GM12878 (cell line): ENCODE data around the gene FOXF1. TPM values are rescaled to one million over a fixed set of nuclear protein-coding genes. Genes with fewer than 3 reads are reported as not detected.

Source experiments
- ATAC-seq: fragments of 200-7000 bp; cut with Tn5 transposase; 3 replicates; pipeline ENCODE4 v1.9.1; 2020; ENCODE audit warnings: mild to moderate bottlenecking, moderate library complexity
- BruUV-seq: library from RNA; stranded (reverse); fragments of 400-500 nt; replicated peaks from 2 replicates; lab custom pipeline; 2021; lab: Mats Ljungman, UMichigan
- CTCF ChIA-PET: fragments of 300-600 bp; sonication (Branson Sonifier 250); formaldehyde crosslinking; extraction: SDS; loops from one replicate; lab custom pipeline; 2021; ENCODE audit warnings: inconsistent platforms; lab: Yijun Ruan, JAX
- POLR2A ChIA-PET: fragments of 350-600 bp; formaldehyde crosslinking; extraction: SDS; loops from one replicate; lab custom pipeline; 2021; ENCODE audit warnings: inconsistent platforms; lab: Charles Lee
- RAD21 ChIA-PET: fragments of 300-600 bp; sonication (Branson Sonifier 250); formaldehyde crosslinking; loops from one replicate; lab custom pipeline; 2023; ENCODE audit warnings: antibody characterized with exemption; ENCODE audit not compliant: unreplicated experiment; lab: Charles Lee
- SMC1A ChIA-PET: fragments of 300-600 bp; sonication (Branson Sonifier 250); formaldehyde crosslinking; loops from one replicate; lab custom pipeline; 2023; ENCODE audit not compliant: unreplicated experiment, uncharacterized antibody; lab: Charles Lee
- DNase-seq: peaks from one replicate; pipeline ENCODE4 v3.0.0-alpha.2; 2011; ENCODE audit warnings: low read depth, low spot score
- FAIRE-seq: peaks from 3 replicates; lab custom pipeline; 2011; peaks lifted over from hg19 to GRCh38; lab: Jason Lieb, UNC
- H2AFZ ChIP-seq: 2 replicates; pipeline ENCODE4 v1.6.0; 2011; ENCODE audit warnings: low read depth, low read length, control low read depth; ENCODE audit not compliant: control insufficient read depth
- H3K27ac ChIP-seq: 2 replicates; pipeline ENCODE4 v1.5.1; 2011; ENCODE audit warnings: control low read depth; ENCODE audit not compliant: control insufficient read depth, insufficient read depth
- H3K27me3 ChIP-seq, 2 experiments: replicated peaks in 1 of 2; 2 replicates each; pipeline versions ENCODE4 v1.6.0 to v1.6.1; 2011; ENCODE audit warnings: low read length in 1 of 2; ENCODE audit not compliant: control insufficient read depth in 2 of 2, insufficient read depth in 2 of 2
- H3K36me3 ChIP-seq, 2 experiments: 2 replicates each; pipeline ENCODE4 v1.5.1; 2011; ENCODE audit warnings: low read length in 1 of 2; ENCODE audit not compliant: control insufficient read depth in 2 of 2, insufficient read depth in 2 of 2
- H3K4me1 ChIP-seq: 2 replicates; pipeline ENCODE4 v1.6.1; 2011; ENCODE audit warnings: mild to moderate bottlenecking, low read length, moderate library complexity, mixed read lengths; ENCODE audit not compliant: control insufficient read depth, insufficient read depth
- H3K4me2 ChIP-seq: 2 replicates; pipeline ENCODE4 v1.6.0; 2011; ENCODE audit warnings: control low read depth; ENCODE audit not compliant: control insufficient read depth, insufficient read depth
- H3K4me3 ChIP-seq: fragments of 200-600 bp; sonication (generic); 2 replicates; pipeline ENCODE4 v1.5.1; 2016
- H3K79me2 ChIP-seq: 2 replicates; pipeline ENCODE4 v1.6.0; 2011; ENCODE audit warnings: low read length; ENCODE audit not compliant: control insufficient read depth, insufficient read depth
- H3K9ac ChIP-seq: 2 replicates; pipeline ENCODE4 v1.8.0; 2011; ENCODE audit warnings: low read length, control low read depth, mixed read lengths; ENCODE audit not compliant: control insufficient read depth, insufficient read depth
- H3K9me3 ChIP-seq: replicated peaks from 3 replicates; pipeline ENCODE4 v1.5.1; 2011; ENCODE audit warnings: mild to moderate bottlenecking, low read length; ENCODE audit not compliant: control insufficient read depth, insufficient read depth
- H4K20me1 ChIP-seq: 2 replicates; pipeline ENCODE4 v1.6.0; 2011; ENCODE audit not compliant: control insufficient read depth, insufficient read depth
- BCL11A ChIP-seq: IDR thresholded peaks from 2 replicates; pipeline ENCODE4 v1.6.1; 2011; ENCODE audit warnings: low read depth, low read length
- MTA3 ChIP-seq: IDR thresholded peaks from 2 replicates; pipeline ENCODE4 v1.6.1; 2012; ENCODE audit warnings: low read length, inconsistent platforms, borderline replicate concordance
- MYB ChIP-seq: fragments of 150-350 bp; IDR thresholded peaks from 2 replicates; pipeline ENCODE4 v1.6.1; 2014; ENCODE audit warnings: mild to moderate bottlenecking, low read depth, low read length, borderline replicate concordance
- POU2F2 ChIP-seq: IDR thresholded peaks from 3 replicates; pipeline ENCODE4 v1.6.1; 2011; ENCODE audit warnings: low read depth, mild to moderate bottlenecking, low read length, borderline replicate concordance
- RBBP5 ChIP-seq: fragments of 200-600 bp; sonication (generic); conservative IDR thresholded peaks from 2 replicates; pipeline ENCODE4 v1.6.1; 2016
- SP1 ChIP-seq: IDR thresholded peaks from one replicate; pipeline ENCODE4 v1.6.1; 2011; ENCODE audit warnings: low read depth, low read length
- YY1 ChIP-seq: IDR thresholded peaks from 2 replicates; pipeline ENCODE4 v1.6.1; 2011; ENCODE audit warnings: low read depth, mild to moderate bottlenecking, low read length
- WGBS: methylation state at CpG from one replicate; pipeline ENCODE4 v1.1.6; 2016; ENCODE audit warnings: low lambda C conversion rate; ENCODE audit not compliant: insufficient replicate concordance, insufficient coverage; ENCODE audit errors: missing lambda C conversion rate; 5-methylcytosine and 5-hydroxymethylcytosine counted together
- in situ Hi-C: fragments of 300-500 bp; cut with MboI; formaldehyde crosslinking; loops from 9 replicates; pipeline ENCODE4 v1.14.3; 2018; ENCODE audit warnings: mixed read lengths
- intact Hi-C: fragments of 100-400 bp; cut with micrococcal nuclease; formaldehyde crosslinking; loops from one replicate; pipeline ENCODE4 v1.14.2; 2022; ENCODE audit not compliant: unreplicated experiment
- polyA plus RNA-seq, 11 experiments: library from polyadenylated mRNA; depleted of rRNA in 4 of 11; unstranded in 6 of 11; stranded (reverse) in 5 of 11; fragments of >200 nt; fragmentation: Nextera tagmentation in 4 of 11; fragmentation: Illumina TruSeq in 1 of 11; extraction: Ambion mirVana in 4 of 11; extraction: Trizol in 1 of 11; gene quantifications; 1 replicate in 1 of 11; 2 replicates in 10 of 11; pipeline versions ENCODE4 v1.2.1 to v1.2.3, GENCODE V29; 2011 to 2016; ENCODE audit warnings: inconsistent platforms in 2 of 11, missing spikeins in 2 of 11, low read depth in 1 of 11
- total RNA-seq, 4 experiments: library from RNA; depleted of rRNA in 3 of 4; stranded (reverse); fragments of >200 nt in 3 of 4; fragmentation: Illumina TruSeq in 1 of 4; extraction: Trizol in 1 of 4; gene quantifications; 2 replicates each; pipeline versions ENCODE4 v1.2.1 to v1.2.3, GENCODE V29; 2013 to 2021

The FOXF1 gene
- total and polyA plus RNA-seq, 10 of the 15 experiments (the other 5 are each of a cell fraction or from before 2014, with no cell fraction given): 0.01 TPM; not detected in 9

DNA sequence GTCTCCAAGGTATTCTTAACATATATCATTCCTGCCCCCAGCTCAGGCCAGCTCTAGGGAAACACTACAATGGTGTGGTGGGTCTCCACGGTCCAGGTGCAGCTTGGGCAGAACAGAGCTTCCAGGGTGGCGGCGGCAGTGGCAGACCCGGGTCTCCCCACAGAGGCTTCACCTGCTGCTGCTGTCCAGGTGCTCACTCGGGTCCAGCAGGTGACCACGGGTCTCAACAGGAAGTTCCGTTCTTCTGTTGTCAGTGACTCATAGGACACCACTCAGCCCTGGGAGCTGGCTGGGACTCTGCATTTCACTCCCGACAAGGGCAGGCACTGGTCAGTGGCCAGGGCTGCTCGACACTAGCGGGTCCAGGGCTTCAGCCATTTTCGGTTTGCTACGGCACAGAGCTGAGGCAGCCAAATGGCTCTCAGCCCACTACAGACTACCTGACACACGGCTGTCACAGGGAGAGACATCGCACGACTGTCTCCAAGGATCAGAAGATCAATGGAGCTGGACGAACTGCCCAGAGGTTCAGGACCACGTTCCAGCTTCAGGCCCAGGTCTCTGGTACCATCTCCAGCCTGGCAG, 28.0 kb downstream of the FOXF1 start:
- no peak overlapping the region for H3K9ac ChIP-seq
- WGBS: 88% methylated on average over 17 of the region's 17 CpGs
- H3K79me2 ChIP-seq: no peaks in the 10 kb centered on the region
- no peak overlapping the region for H3K4me2 ChIP-seq
- FAIRE-seq (no peak), DNase-seq (no peak), ATAC-seq (no peak)
- ChIA-PET CTCF (no interaction called here), SMC1A (no interaction called here), RAD21 (no interaction called here), POLR2A (no interaction called here)
- no peak overlapping the region for H3K27ac ChIP-seq
- TF ChIP-seq SP1: no peak
- no peak for TF ChIP-seq YY1
- TF ChIP-seq MTA3: no peak
- in situ Hi-C loops (no loop called here), intact Hi-C loops (no loop called here)
- H2AFZ ChIP-seq: no peak overlapping the region
- no peaks in the 10 kb centered on the region; the same call in 1 of the 2 replicates for H4K20me1 ChIP-seq
- H3K4me1 ChIP-seq: no peaks in the 10 kb centered on the region
- H3K27me3 ChIP-seq: no peaks in the 10 kb centered on the region
- no peaks in the 10 kb centered on the region for H3K9me3 ChIP-seq
- peaks cover 5 to 18% of the 10 kb centered on the region in 2 experiments for H3K36me3 ChIP-seq
- BruUV-seq: no TSS peak
- H3K4me3 ChIP-seq: no peak overlapping the region

DNA sequence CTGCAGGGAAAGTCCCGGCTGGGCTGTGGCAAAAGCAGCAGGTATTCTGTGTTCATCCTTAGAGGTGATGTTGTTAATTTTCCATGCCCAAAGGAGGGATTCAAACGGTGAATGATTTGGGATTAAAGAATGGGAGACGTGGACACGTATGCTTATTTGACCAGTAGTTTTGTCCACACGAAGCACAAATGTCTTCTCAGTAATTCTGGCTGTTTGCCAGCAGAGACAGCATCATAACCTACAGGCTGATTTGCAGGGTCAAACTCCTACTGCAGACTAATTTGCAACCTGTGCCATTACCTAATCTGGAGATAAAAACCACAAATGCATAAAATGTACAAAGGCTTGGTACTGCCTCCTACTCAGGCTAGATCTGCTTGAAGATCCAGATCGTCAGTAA, 30.6 kb downstream of the FOXF1 start:
- Histone ChIP-seq H3K9ac (no peak overlapping the region), H3K9me3 (no peaks in the 10 kb centered on the region), H3K36me3 (peaks cover 5 to 18% of the 10 kb centered on the region in 2 experiments), H3K79me2 (no peaks in the 10 kb centered on the region), H2AFZ (no peak overlapping the region), H3K4me3 (no peak overlapping the region), H3K4me2 (no peak overlapping the region), H3K4me1 (no peaks in the 10 kb centered on the region), H4K20me1 (no peaks in the 10 kb centered on the region), H3K27ac (no peak overlapping the region), H3K27me3 (no peaks in the 10 kb centered on the region)
- no TSS peak for BruUV-seq
- RAD21 ChIA-PET: no interaction called here
- in situ Hi-C loops: no loop called here
- CTCF ChIA-PET: no interaction called here
- intact Hi-C loops: no loop called here
- ATAC-seq (no peak), DNase-seq (no peak), FAIRE-seq (no peak)
- TF ChIP-seq RBBP5: no peak
- no peak for TF ChIP-seq BCL11A
- TF ChIP-seq MYB: no peak
- no peak for TF ChIP-seq POU2F2
- POLR2A ChIA-PET: no interaction called here
- WGBS: 76% methylated on average over 6 of the region's 6 CpGs
- SMC1A ChIA-PET: no interaction called here
